ENCODE measurements around the gene PSME1.

PSME1 gene

DNA sequence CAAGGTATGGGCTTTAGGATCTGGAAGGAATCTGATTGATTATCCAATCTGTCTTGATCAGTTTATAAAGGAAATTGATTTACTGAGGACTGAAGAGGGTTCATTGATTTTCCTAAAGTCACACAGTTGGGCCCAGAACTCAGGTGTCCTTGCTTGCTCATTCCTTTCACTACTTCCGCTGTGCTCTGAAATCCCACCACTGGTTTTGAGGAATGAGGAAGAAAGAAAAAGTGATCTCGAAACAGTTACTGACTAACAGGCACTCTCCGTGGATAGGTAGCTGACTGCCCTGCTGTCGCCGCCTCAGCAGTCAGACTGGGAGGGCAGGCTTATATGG is 5.6 kb upstream of the PSME1 start, which contains the start of gene FITM1:
TSS of gene FITM1 (plus strand) at position 280 of the 337 bp plus-strand sequence. CDS start 905 bp downstream, outside the sequence.
- DNase-seq (ENCODE audit: low read depth): no peak

DNA sequence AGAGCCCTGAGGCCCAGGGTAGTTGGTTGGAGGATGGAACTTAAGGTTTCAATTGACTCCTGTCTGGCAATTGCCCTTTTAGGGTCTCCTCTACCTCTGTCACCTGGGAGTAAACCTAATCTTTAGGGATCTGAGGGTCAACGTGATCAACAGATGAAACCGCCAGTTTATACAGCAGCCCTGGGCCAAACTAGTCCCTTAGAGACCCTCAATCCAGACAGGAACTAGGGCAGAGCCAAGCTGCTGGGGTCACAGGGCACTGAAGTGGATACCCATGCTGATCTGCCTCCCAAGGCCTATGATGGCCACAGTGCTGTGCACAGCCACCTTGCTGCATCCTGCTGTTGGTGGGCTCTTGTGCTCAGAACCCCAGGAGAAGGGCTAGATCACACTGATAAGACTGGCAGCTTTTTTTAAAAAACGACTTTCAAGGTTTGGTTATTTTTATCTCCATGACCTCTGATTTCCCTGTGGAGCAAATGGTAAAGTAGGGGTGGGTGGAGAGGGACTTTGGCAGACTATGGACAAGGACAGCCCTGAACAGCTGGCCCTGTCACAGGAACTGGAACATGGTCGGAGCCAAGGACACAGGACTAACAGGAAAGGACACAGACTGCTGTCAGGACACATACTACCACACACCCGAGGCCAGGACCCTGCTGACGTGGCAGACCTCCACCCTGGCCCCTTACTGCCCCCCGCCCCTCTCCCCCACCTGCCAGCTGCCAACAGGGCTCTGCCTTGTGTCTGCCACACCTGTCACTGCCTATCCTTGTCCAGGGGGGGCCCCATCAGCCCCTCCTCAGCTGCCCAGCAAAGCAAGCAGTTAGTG is 5.1 kb upstream of the PSME1 start:
- no peak for DNase-seq (ENCODE audit: low read depth)

DNA sequence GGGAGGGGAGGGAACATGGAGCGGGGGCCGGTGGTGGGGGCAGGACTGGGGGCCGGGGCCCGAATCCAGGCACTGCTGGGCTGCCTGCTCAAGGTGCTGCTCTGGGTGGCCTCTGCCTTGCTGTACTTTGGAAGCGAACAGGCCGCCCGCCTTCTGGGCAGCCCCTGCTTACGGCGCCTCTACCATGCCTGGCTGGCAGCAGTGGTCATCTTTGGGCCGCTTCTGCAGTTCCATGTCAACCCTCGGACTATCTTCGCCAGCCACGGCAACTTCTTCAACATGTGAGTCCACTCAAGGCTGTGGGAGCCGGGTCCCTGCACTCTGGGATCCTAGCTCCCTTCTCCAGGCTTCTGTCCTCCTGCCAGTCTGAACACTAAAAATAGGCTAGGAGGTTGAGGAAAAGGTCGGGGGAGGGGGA is 4.4 kb upstream of the PSME1 start:
- DNase-seq (ENCODE audit: low read depth): no peak

DNA sequence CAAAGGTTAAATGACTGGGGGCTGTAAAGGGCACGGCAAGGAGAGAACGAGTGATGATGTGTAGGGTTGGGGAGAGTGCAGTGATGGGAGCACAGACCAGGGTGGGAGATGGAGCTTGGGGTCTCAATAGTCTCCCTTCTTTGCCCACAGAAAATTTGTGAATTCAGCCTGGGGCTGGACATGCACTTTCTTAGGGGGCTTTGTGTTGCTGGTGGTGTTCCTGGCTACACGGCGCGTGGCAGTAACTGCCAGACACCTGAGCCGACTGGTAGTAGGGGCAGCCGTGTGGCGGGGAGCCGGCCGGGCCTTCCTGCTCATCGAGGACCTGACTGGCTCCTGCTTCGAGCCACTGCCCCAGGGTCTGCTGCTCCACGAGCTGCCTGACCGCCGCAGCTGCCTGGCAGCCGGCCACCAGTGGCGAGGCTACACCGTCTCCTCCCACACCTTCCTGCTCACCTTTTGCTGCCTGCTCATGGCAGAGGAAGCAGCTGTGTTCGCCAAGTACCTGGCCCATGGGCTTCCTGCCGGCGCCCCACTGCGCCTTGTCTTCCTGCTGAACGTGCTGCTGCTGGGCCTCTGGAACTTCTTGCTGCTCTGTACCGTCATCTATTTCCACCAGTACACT is 3.8 kb upstream of the PSME1 start:
- DNase-seq (ENCODE audit: low read depth): no peak

DNA sequence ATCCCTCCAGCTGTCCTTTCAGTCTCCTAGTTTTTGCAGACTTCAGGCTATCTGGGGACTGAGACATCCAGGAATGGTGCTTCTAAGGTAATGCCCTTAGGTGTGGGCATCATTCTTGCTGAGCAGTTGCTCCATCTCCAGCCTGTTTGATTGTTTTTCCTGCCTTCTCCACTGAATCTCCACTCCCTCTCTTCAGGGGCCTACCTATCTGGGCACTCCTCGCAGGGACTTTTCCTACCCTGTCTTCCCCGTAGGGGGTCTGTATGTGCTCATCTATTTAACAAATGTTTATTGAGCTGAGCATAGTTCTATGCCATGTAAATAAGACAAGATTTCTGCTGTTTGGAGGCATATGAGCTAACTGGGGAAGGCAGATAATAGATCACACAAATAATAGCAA is 3.0 kb upstream of the PSME1 start:
- no peak for DNase-seq (ENCODE audit: low read depth)

DNA sequence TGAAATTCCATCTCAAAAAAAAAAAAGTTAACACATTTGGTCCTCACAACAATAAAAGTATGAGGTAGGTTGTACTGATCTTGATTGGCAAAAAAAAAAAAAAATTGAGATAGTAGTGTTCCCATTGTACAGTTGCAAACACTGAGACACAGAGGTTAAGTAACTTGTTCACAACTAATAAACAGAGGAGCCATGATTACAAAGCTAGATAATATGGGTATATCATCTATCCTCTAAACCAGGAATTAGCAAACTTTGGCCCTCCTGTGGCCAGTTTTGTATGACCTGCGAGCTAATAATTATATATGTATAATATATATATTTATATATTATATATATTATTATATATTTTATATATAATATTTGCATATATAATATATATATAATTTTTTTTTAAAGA is 2.3 kb upstream of the PSME1 start:
- DNase-seq (ENCODE audit: low read depth): no peak

DNA sequence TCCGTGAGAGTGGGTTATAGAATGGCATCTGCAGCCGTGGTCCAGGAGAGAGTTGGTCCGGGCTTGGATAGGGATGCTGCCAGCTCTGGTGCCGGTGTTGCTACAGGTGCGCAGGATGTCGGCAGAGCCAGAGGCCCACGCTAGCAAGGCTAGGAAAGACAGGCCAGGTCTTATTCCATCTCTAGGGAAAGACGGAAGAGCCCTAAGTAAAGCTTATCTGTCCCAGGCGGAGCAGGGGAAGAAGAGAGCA is 485 bp upstream of the PSME1 start:
- DNase-seq (ENCODE audit: low read depth): no peak

DNA sequence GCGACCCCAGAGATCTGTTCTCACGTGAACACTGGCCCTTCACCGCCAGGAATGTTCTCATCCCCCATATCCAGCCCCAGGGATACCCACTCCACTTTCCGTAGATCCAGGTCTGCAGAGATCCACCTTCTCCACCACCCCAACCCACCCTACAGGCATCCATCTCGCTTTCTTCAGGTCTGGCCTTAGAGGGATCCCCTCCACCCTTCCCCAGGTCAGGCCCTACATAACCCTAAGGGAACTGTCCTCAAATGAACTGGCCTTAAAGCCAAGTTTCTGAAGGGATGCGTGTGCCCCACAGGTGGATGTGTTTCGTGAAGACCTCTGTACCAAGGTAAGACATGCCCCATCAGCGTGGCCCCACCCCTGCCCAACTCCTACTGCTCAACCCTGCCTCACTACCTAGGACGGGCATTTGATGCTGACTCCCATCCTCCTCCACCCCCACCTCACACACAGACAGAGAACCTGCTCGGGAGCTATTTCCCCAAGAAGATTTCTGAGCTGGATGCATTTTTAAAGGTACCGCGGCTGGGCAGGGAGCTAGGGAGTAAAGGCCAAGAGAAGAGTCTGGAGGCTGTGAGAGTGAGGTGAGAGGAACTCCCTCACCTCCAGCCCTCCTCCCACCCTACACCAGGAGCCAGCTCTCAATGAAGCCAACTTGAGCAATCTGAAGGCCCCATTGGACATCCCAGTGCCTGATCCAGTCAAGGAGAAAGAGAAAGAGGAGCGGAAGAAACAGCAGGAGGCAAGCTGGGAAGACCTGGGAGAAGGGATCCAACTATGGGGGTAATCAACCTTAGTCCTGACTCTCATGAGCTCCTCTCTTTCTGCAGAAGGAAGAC is 912 bp downstream of the PSME1 start:
- DNase-seq (ENCODE audit: low read depth): no peak

DNA sequence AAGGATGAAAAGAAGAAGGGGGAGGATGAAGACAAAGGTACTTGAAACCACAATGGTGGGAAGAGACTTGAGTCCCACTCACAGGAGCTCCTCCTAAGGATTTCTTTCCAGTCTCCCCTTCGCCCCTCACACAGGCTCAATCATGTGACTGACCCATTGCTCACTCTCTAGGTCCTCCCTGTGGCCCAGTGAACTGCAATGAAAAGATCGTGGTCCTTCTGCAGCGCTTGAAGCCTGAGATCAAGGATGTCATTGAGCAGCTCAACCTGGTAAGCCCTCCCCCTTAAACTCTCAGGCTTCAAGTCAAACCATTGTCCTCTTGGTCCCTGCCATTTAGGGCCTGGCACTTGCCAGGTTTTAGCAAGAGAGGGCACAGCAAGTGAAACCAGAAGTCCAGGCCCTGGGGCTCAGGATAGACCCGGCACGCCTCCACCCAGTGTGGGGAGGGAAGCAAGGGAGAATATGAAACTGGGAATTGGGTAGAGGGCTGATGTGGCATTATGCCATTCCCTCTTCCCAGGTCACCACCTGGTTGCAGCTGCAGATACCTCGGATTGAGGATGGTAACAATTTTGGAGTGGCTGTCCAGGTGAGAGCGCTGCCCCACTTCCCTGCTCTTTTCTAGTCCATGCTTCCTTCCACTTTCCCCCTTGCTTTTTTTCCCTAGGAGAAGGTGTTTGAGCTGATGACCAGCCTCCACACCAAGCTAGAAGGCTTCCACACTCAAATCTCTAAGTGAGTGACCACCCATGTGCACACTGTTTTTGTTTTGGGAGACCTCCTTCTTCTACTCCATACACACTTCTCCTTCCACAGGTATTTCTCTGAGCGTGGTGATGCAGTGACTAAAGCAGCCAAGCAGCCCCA is 1.8 kb downstream of the PSME1 start:
- DNase-seq (ENCODE audit: low read depth): no peak

DNA sequence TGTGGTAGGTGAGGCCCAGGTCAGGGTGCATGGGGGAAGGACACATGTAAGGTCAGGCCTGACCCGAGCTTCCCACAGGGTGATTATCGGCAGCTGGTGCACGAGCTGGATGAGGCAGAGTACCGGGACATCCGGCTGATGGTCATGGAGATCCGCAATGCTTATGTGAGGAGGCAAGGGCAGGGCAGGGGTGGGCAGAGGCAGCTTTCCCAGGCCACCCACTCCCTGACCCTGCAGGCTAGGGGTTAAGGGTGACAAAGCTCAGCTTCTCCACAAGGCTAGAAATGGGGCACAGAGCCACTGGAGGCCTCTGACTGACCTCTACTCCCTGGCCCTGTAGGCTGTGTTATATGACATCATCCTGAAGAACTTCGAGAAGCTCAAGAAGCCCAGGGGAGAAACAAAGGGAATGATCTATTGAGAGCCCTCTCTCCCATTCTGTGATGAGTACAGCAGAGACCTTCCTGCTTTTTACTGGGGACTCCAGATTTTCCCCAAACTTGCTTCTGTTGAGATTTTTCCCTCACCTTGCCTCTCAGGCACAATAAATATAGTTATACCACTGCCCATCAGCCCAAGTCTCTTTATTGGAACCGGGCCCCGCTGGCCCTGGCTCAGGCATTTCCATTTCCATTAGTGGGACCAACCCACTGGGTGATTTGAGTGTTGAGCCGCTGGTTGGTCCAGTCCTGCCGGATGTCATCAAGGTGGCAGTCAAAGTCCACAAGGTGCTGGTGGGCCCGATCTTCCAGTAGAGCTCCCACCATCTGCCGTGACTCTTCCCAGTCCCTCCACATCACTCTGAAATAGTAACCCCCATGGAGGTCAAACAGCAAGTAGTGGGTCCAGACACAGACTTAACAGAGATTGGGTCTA is 2.6 kb downstream of the PSME1 start:
- no peak for DNase-seq (ENCODE audit: low read depth)

DNA sequence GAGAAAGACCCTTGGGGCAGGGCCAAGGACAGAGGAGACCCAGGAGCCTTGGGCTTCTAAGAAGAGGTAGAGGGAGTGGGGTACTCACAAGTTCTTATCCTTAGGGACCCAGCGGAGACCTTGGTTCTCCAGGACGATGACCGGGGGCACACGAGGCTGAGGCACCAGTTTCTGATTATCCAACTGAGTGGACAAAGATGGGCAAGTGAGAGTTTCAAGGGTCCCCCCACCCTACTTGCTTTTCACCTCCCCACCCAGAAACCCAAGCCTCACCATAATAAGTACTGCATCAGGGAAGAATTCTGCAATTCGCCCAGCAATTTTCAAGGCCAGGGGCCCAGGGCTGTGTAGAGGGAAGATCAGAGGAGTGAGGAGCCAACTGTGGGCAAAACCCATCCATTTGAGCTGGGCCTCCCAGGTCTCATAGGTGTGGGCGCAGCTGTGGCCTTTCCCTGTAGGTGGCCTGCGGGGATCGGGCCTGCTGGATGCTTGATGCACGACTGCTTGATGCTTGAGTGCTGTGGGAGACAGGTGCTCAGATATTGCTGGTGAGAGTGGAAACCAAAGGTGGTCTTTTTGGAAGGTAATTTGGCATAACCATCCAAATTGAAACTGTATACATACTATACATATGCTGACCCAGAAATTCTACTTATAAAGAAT is 3.4 kb downstream of the PSME1 start:
- DNase-seq (ENCODE audit: low read depth): no peak

DNA sequence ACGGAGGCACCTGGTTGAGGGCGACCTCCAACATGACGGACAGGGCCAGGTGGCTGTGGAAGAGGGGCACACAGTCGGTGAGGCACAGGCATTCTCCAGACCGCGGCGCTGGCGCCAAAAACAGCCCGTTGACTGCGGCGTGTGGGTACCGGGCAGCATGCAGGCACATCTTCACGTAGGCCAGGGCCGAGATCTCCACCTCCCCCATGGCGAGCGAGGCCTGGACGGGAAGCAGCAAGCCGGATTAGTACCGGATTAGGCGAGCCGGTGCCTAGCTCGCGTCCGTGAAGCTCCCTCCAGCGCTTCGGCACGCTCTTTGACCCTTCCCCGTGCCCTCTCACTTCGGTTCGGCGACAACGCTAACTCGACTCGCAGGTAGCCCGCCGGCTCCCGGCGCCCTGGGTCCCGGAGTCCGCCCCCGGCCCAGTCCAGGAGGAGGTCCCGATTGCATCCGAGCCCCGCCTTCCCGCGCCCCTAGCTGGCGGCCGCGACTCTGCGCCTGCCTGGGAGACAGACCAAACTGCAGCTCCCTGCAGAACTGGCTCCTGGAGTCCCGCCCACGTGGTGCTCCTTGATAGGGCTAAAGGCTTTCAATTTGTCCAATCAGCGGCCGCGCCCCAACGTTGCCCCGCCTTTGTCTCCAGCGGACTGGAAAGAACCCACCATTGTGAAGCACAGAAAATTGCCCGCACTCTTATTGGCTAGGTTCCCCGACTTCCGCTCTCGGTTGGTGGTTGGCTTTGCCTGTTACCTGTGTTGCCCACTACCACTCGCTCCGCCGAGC is 5.3 kb downstream of the PSME1 start, which contains the start of gene EMC9:
TSS of gene EMC9 (minus strand) at position 495 of the 784 bp plus-strand sequence. CDS start at position 208, 287 bp downstream.
- DNase-seq (ENCODE audit: low read depth): peak; percentile 99

DNA sequence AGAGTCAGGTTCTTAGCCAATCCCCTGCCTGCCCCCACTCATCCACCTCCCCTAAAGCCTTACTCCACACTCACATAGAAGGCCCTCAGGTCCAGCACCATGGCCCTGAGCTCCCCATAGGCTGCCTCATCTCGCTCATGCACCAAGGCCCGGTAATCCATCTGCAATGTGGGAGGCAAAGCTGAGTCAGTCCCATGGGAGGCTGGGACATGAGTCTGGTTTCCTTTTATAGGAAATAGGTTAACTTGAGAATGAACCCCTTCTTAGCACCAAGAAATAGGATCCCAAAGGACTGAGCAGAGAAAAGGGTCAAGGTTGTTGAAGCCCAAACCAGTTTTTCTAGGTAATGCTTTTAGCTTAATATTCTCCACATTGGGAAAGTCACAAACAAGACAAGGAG is 7.5 kb downstream of the PSME1 start:
- DNase-seq (ENCODE audit: low read depth): no peak

DNA sequence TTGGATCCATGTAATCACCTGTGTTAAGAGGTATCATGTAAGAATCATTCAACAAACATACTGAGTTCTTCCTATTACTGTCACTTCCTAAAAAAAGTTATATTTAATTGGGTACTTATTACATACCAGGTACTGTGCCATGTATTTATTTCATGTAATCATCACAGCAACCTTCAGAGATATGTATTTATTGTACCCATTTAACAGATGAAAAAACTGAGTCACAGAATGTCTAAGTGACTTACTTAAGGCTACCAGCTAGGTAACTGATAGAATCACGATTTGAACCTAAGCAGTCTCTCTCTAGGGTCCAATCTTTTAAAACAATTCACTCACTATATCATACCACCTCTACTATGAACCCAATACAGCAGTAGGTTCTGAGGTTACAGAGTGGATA is 8.5 kb downstream of the PSME1 start:
- no peak for DNase-seq (ENCODE audit: low read depth)

DNA sequence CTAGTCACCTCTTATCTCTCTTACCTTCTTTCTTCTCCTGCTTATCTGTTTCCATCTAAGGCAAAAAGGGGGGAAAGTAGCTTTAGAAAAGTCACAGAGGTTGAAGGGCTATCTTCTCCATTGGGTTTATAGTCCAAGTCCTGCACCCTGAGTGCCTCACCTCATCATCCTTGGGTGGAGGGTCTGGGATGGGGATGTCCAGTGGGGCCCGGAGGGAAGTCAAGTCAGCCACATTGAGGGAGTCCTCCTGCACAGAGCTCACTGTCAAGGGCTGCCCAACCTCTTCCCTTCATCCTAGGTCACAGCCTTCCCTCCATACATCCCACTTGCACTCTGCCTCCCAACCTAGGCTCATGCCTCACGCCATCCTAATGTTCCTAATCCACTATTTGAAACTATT is 9.2 kb downstream of the PSME1 start:
- no peak for DNase-seq (ENCODE audit: low read depth)

DNA sequence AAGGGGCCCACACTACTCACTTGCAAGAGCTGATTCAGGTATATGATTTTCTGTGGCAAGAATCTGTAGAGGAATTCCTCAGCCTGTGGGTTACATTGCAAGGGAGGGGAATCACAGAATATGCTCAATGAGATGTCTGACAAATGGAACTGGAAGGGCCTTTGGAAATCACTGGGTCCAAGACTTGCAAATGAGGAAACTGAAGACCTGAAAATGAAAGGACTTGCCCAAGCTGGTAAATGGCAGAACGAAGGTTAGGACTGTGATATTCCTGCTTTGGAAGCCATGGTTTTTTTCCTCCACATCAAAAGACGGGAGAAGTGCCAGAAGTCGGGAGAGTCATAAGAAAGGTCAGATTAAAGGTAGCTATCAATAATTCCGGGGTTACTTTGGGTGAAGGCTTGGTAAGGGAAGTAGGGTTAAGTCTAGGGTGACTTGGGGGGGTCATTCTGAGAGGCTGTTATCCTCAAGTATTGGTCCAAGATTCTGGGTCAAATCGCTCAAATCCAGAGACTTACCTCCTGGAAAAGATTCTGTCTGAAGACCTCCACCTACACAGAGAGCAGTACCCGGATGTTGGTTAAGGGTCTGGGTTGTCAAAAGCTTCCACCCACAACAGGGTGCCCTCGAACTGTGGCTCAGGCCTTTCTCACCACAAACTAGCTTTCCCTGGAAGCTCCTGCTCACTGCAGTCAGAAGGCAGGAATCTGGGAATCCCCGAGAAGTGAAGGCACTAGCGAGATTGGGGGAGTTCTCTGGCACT is 9.9 kb downstream of the PSME1 start:
- DNase-seq (ENCODE audit: low read depth): peak; percentile 22

DNA sequence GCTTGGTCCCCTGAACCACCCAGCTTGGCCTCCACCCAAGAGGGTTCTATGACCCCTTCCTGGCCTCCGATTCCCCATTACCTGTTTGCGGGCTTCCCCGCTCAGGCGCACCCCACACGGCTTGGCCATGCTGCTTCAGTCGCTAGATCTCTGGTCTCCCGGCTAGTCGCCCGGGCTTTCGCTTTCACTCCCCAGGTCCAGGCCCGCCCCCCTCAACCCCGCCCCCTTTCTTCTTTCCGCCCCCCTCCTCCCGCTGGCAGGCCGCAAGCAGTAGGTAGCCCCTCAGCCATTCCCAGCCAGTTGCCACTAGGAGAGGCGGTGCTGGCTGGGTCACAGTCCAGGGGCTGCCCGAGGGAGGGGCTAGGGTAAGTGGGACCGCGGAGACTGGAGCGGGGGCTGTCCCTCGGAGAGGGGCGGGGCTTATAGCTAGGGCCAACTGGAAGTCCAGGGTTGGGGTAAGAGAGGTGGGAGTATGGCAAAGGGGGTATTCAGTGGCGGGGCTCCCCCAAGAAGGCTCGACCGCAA is 10.5 kb downstream of the PSME1 start, which contains the start of gene PSME2:
TSS of gene PSME2 (minus strand) at position 158 of the 525 bp plus-strand sequence. CDS start at position 129, 29 bp downstream.
- peak; percentile 97 for DNase-seq (ENCODE audit: low read depth)

DNA sequence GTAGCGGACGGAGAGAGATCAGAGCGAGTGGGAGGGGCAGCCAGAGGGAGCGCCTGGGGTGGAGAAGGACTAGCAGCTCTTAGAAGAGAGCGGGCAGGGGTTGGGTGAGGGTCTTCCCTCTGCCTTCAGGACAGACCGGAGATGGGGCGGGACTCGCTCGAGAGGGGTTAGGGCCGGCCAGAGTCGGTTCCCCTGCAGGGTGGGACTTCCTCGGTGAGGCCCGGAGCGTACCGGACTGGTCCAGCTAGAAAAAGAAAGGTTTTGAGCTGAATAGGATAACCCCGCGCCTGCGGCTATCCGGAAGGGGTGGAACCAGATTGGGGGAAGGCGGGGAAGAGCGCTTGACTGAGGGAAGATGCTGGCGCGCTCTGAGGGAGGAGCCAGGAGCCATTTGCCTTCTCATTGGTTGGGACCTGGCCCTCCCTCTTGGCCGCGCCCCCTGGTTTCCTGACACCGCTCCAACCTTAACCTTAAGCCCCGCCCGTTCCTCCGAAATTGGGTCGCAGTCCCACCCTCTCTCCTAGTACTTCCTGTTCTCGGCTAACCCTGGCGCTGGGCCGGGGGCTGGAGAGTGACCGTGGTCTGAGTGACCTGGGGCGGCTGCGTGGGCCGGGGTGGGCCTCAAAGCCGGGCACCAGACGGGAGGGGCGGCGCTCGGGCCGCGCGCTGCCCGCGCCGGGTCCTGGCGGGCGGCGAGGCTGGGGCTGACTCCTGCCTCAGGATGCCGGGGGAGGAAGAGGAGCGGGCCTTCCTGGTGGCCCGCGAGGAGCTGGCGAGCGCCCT is 11.2 kb downstream of the PSME1 start, which contains the start of gene RNF31:
TSS of gene RNF31 (plus strand) at position 521 of the 783 bp plus-strand sequence. CDS start at position 722, 201 bp downstream.
- peak; percentile 99 for DNase-seq (ENCODE audit: low read depth)
